Left kidney (tissue), 1 donor: ENCODE data around the gene TMEM51. TPM values are rescaled to one million over a fixed set of nuclear protein-coding genes. Genes with fewer than 3 reads are reported as not detected.

Experiments used
- polyA plus RNA-seq: library from polyadenylated mRNA; unstranded; fragments of 120-200 nt; gene quantifications from one replicate; pipeline ENCODE4 v1.2.1, GENCODE V29; 2013; ENCODE audit not compliant: insufficient read length

Gene TMEM51
- polyA plus RNA-seq, 1 donor = 14.6 TPM

Other genes with a start within 250 kb of the TMEM51 start
- gene FHAD1, start 93.5 kb downstream of the TMEM51 start, polyA plus RNA-seq = 3.7 TPM